ENCODE measurements around the gene FANCF. TPM values are rescaled to one million over a fixed set of nuclear protein-coding genes. Genes with fewer than 3 reads are reported as not detected.

Gene FANCF
- total and polyA plus RNA-seq, 4 donors: 5.4 to 12.8 (median 8.8) TPM

DNA sequence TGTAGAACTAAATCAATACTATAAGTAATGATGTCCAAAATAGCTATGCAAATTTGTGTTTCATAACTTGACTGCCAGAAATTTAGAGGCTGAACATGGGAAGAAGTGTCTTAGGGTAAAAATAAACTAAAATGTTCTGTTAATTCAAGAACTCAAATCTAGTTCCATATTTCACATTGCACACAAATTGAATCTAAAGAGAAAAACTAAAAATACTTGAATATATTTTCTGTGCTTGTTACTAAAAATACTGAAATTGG, 43.5 kb downstream of the FANCF start:
- Histone ChIP-seq H3K36me3 (ENCODE audit: control insufficient read depth in 4 of 4, insufficient read depth in 4 of 4, low read length in 4 of 4) (no peaks in the 10 kb centered on the region), H3K27ac (ENCODE audit: low read depth in 1 of 2, low read length in 1 of 2) (no peak overlapping the region), H3K4me3 (no peak overlapping the region), H3K4me1 (ENCODE audit: control insufficient read depth in 5 of 5, insufficient read depth in 5 of 5, low read length in 5 of 5) (peaks cover 0 to 8% (median 0%) of the 10 kb centered on the region in 5 donors), H3K9ac (ENCODE audit: insufficient read depth in 1 of 2, low read length in 2 of 2) (no peak overlapping the region), H3K9me3 (ENCODE audit: control insufficient read depth in 4 of 4, insufficient read depth in 3 of 4, low read length in 3 of 4) (peaks cover 0 to 3% (median 0%) of the 10 kb centered on the region in 4 donors), H3K27me3 (ENCODE audit: control insufficient read depth in 3 of 3, insufficient read depth in 3 of 3, low read length in 2 of 3) (no peaks in the 10 kb centered on the region)
- TF ChIP-seq, protein P1, sequence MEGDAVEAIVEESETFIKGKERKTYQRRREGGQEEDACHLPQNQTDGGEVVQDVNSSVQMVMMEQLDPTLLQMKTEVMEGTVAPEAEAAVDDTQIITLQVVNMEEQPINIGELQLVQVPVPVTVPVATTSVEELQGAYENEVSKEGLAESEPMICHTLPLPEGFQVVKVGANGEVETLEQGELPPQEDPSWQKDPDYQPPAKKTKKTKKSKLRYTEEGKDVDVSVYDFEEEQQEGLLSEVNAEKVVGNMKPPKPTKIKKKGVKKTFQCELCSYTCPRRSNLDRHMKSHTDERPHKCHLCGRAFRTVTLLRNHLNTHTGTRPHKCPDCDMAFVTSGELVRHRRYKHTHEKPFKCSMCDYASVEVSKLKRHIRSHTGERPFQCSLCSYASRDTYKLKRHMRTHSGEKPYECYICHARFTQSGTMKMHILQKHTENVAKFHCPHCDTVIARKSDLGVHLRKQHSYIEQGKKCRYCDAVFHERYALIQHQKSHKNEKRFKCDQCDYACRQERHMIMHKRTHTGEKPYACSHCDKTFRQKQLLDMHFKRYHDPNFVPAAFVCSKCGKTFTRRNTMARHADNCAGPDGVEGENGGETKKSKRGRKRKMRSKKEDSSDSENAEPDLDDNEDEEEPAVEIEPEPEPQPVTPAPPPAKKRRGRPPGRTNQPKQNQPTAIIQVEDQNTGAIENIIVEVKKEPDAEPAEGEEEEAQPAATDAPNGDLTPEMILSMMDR (IDR thresholded peaks at IDR 0.05; ENCODE audit: control extremely low read depth, extremely low read depth): no peak
- ATAC-seq (ENCODE audit: insufficient read depth, low FRiP score) (no peak), DNase-seq (no peak)

DNA sequence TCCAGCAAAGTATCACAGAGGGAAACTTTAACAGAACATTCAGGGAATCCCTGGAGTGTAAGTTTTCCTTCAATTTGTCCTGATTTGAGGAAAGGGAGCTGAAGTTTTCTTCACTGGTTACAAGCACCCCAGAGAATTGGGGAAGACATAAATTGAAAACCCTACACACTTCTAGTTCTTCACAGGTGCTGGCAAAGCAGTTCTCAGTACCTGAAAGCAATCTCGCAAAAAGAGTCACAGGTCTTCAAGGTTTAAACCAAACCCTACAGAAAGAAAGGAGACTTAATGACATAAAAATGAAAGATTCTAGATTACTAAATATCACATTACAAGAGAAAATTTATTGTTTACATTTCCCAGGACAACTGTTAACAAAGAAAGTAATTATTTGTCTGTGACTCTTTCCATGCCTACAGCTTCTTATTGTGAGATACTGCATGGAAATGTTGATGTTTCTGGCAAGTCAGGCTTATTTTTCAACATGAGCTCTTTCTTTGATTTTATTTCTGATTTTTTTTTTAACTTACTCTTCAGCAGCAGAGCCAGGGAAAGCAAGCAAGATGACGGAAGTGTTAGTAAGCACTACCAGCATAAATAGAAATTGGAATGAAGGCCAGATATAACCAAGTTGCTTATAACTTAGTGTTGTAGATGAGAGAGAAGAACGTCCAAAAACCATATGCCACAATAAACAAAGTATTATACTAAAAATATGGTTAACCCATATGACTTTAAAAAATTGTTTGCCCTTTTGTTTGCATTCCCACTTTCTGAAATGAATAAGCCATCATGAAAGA, 44.1 kb downstream of the FANCF start:
- WGBS, 2 donors: 73 to 79% methylated on average over 3 of the region's 3 CpGs
- ATAC-seq (ENCODE audit: insufficient read depth, low FRiP score): no peak
- no peak overlapping the region for H3K27ac ChIP-seq (ENCODE audit: low read depth in 1 of 2, low read length in 1 of 2)
- no peak overlapping the region for H3K9ac ChIP-seq (ENCODE audit: insufficient read depth in 1 of 2, low read length in 2 of 2)
- no peaks in the 10 kb centered on the region for H3K36me3 ChIP-seq (ENCODE audit: control insufficient read depth in 4 of 4, insufficient read depth in 4 of 4, low read length in 4 of 4)
- peak in 2 of 3 donors; percentile 43 to 74 for DNase-seq
- H3K4me3 ChIP-seq: no peak overlapping the region
- peaks cover 0 to 8% (median 0%) of the 10 kb centered on the region in 5 donors for H3K4me1 ChIP-seq (ENCODE audit: control insufficient read depth in 5 of 5, insufficient read depth in 5 of 5, low read length in 5 of 5)
- no peaks in the 10 kb centered on the region for H3K27me3 ChIP-seq (ENCODE audit: control insufficient read depth in 3 of 3, insufficient read depth in 3 of 3, low read length in 2 of 3)
- TF ChIP-seq, protein P1 (IDR thresholded peaks at IDR 0.05; ENCODE audit: control extremely low read depth, extremely low read depth): no peak
- H3K9me3 ChIP-seq (ENCODE audit: control insufficient read depth in 4 of 4, insufficient read depth in 3 of 4, low read length in 3 of 4): peaks cover 0 to 3% (median 0%) of the 10 kb centered on the region in 4 donors

DNA sequence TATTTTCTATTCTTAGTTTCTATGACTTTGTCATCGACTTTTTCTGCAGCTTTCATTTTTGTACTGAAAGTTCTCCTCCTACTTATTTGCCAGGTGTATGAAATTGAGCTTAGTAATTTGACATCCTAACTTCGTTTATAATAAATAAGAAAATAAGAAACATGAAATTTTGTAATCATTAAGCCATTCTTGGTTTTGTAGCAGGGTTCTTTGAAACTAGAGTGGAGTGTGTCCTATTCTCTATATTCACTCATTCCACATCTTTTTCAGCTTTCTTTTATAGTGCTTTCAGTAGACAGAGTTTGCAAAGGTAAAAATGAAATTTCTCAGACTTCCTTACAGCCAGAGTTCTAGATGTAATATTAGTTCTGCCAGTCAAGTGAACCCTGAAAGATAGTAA, 47.8 kb downstream of the FANCF start:
- TF ChIP-seq, protein P1 (IDR thresholded peaks at IDR 0.05; ENCODE audit: control extremely low read depth, extremely low read depth): no peak
- no peak for DNase-seq

More for the DNA sequence above, 47.8 kb downstream of the FANCF start:
- no peak overlapping the region for H3K9ac ChIP-seq (ENCODE audit: insufficient read depth in 1 of 2, low read length in 2 of 2)
- no peak for ATAC-seq (ENCODE audit: insufficient read depth, low FRiP score)
- H3K9me3 ChIP-seq (ENCODE audit: control insufficient read depth in 4 of 4, insufficient read depth in 3 of 4, low read length in 3 of 4): no peaks in the 10 kb centered on the region
- no peak overlapping the region for H3K27ac ChIP-seq (ENCODE audit: low read depth in 1 of 2, low read length in 1 of 2)
- H3K4me3 ChIP-seq: no peak overlapping the region
- H3K27me3 ChIP-seq (ENCODE audit: control insufficient read depth in 3 of 3, insufficient read depth in 3 of 3, low read length in 2 of 3): no peaks in the 10 kb centered on the region
- H3K4me1 ChIP-seq (ENCODE audit: control insufficient read depth in 5 of 5, insufficient read depth in 5 of 5, low read length in 5 of 5): peaks cover 0 to 8% (median 0%) of the 10 kb centered on the region in 5 donors
- 70 to 75% methylated on average over 2 of the region's 2 CpGs for WGBS, 2 donors
- H3K36me3 ChIP-seq (ENCODE audit: control insufficient read depth in 4 of 4, insufficient read depth in 4 of 4, low read length in 4 of 4): no peaks in the 10 kb centered on the region

Other genes starting within 250 kb of the FANCF start
- 1 to 10 TPM; 1.6 to 9.8 TPM for gene GAS2, start 40.8 kb upstream of the FANCF start, total RNA-seq
- gene GAS2, start 40.8 kb upstream of the FANCF start, polyA plus RNA-seq: under 1 TPM; 0.58 to 0.75 TPM
- gene SVIP, start 204.0 kb upstream of the FANCF start, total RNA-seq: 10 to 100 TPM; 12.5 to 13.8 TPM
- 10 to 100 TPM in 1 of 2 donors, 1 to 10 TPM in 1; 7.7 to 20.5 TPM for gene SVIP, start 204.0 kb upstream of the FANCF start, polyA plus RNA-seq
- gene CCDC179, start 234.7 kb upstream of the FANCF start, total RNA-seq: not detected
- gene CCDC179, start 234.7 kb upstream of the FANCF start, polyA plus RNA-seq: not detected

Measured in lung (tissue), 12 donors.